GM19099 (cell line): Measurements from ENCODE around the gene SPATS2.
A peak's percentile ranks its signal among the peaks of the same experiment; 100 is the strongest.

Experiments used
- POLR2A ChIP-seq: IDR thresholded peaks from 3 replicates; pipeline ENCODE4 v1.6.1; 2011; ENCODE audit warnings: low read depth; ENCODE audit not compliant: insufficient read length; ENCODE audit errors: extremely low read depth

The SPATS2 gene

DNA sequence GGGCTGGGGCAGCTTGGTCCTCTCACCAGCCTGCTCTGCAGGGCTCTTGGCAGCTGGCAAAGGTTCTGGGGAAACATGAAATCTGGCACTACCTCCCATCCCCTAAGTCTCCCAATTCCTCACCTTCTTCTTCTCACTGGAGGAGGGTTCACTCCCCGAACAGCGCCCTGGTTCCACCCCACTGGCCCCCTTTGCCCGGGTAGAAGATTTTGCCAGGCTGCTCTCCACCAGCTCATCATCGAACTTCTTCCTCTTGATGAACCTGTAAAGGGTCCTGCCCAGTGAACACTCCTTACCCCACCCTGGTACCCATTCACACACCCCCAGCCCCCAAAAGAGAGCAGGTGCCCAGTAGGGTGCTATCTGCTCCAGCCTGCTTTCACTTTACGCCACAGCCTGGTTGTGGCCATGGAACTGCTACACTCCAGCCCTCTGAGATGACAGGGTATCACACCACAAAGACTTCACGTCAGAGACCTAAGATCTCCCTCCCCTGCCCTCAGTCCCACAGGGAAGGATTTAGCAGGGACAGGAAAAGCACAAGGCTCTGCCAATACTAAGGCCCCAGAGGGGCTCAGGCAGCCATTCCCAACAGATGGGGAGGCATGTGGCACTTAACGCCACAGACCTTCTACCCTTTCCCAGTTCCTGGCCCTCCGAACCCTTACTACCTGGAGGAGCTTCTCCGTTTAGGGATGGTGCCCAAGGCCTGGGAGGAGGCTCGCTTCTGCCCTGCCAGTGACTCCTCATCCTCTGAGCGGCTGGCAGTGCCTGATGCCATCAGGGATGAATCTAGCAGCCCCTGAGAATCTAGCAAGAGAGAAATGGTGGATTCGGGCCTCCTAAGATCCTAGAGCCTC is 198.4 kb downstream of the SPATS2 start:
- no peak for TF ChIP-seq POLR2A

DNA sequence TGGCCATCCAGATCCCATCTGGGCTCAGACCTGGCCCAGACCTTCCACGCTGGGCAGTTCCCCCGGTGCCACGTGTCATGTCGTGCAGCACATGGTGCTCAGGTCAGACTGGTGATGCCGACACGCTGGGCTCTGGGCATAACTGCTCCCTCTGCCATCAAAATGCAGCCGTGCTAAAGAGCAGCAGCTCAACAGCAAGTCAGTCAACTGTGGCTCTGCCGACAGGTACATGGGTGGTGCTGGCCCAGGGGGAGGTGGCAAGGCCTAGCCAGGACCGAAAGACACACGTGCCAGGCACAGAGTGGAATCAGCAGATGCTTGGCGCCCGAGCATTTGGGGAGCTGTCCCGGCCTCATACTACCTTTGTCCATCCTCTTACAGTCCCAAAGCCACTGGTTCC is 199.1 kb downstream of the SPATS2 start:
- TF ChIP-seq POLR2A = no peak

DNA sequence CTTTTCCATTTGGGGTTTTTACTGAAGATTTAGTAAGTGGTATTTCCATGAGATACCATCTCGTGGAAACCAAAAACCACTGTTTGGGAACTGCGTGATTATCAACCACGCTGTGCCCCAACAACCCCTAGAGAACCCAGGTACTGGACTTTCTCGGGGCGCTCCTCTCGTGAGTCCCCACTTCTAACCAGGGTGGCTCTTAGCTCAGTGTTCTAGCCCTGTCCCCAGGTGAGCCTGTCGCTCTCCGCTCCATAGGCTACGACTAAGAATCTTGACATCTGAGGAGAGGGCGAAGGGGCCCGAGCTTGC is 200.0 kb downstream of the SPATS2 start:
- TF ChIP-seq POLR2A = no peak

- peak; percentile 98 for TF ChIP-seq POLR2A
Measured at GRCh38 chr12:49567611-49568441, 200.6 kb downstream of the SPATS2 start, which contains the start of gene MCRS1. MCRS1 (minus strand) TSS chr12:49568142; CDS start chr12:49566731, 1,411 bp downstream.

GRCh38 chr12:49568442-49569162 is 201.3 kb downstream of the SPATS2 start:
- no peak for TF ChIP-seq POLR2A
